Measurements from ENCODE around the gene SECISBP2L.
A peak's percentile ranks its signal among the peaks of the same experiment; 100 is the strongest.
"Not testable (repeated sequence)": the region's sequence is repeated elsewhere in the genome, so short reads cannot be mapped to it uniquely, and the experiment has no call there.

The SECISBP2L gene

GRCh38 chr15:49046220-49047102 is at the start of gene SECISBP2L:
TSS of gene SECISBP2L (minus strand) at chr15:49046446. CDS start at chr15:49046299, 147 bp downstream.
- DNase-seq = peak; percentile 93

GRCh38 chr15:49094923-49095322 is 48.7 kb upstream of the SECISBP2L start:
- no peak for DNase-seq

GRCh38 chr15:49093252-49094105 is 47.2 kb upstream of the SECISBP2L start:
- no peak for DNase-seq

- DNase-seq = no peak
Measured at GRCh38 chr15:49088996-49089395, 42.8 kb upstream of the SECISBP2L start.

GRCh38 chr15:49085696-49086459 is 39.6 kb upstream of the SECISBP2L start:
- no peak for DNase-seq

GRCh38 chr15:49084285-49084570 is 38.0 kb upstream of the SECISBP2L start:
- DNase-seq = no peak

GRCh38 chr15:49083401-49084284 is 37.4 kb upstream of the SECISBP2L start:
- no peak for DNase-seq

GRCh38 chr15:49082960-49083359 is 36.7 kb upstream of the SECISBP2L start:
- DNase-seq = no peak

GRCh38 chr15:49079340-49080039 is 33.2 kb upstream of the SECISBP2L start:
- no peak for DNase-seq

GRCh38 chr15:49075881-49076280 is 29.6 kb upstream of the SECISBP2L start:
- DNase-seq = no peak

- DNase-seq = not testable (repeated sequence)
Measured at GRCh38 chr15:49074589-49075287, 28.5 kb upstream of the SECISBP2L start.

GRCh38 chr15:49066372-49066771 is 20.1 kb upstream of the SECISBP2L start:
- no peak for DNase-seq

- no peak for DNase-seq
Measured at GRCh38 chr15:49064884-49065283, 18.6 kb upstream of the SECISBP2L start.

- DNase-seq = no peak
Measured at GRCh38 chr15:49064281-49064653, 18.0 kb upstream of the SECISBP2L start.

GRCh38 chr15:49063402-49064280 is 17.4 kb upstream of the SECISBP2L start:
- no peak for DNase-seq

- no peak for DNase-seq
Measured at GRCh38 chr15:49062900-49063299, 16.7 kb upstream of the SECISBP2L start.

- no peak for DNase-seq
Measured at GRCh38 chr15:49060710-49061495, 14.7 kb upstream of the SECISBP2L start.

- DNase-seq = no peak
Measured at GRCh38 chr15:49059491-49059890, 13.2 kb upstream of the SECISBP2L start.

- no peak for DNase-seq
Measured at GRCh38 chr15:49058559-49058958, 12.3 kb upstream of the SECISBP2L start.
